Activated CD8-positive, alpha-beta memory T cell treated with anti-CD3 and anti-CD28 coated beads for 36 hours (primary cell): ENCODE results near the gene PECR. TPM values are rescaled to one million over a fixed set of nuclear protein-coding genes. Genes with fewer than 3 reads are reported as not detected.
"Not testable (repeated sequence)": the region's sequence is repeated elsewhere in the genome, so short reads cannot be mapped to it uniquely, and the experiment has no call there.

Experiments used
- CTCF ChIA-PET: fragments of 350-600 bp; sonication (Branson Sonifier 250); formaldehyde crosslinking; loops from one replicate; lab custom pipeline; 2021; ENCODE audit warnings: antibody characterized with exemption; lab: Charles Lee
- POLR2A ChIA-PET: fragments of 350-600 bp; sonication (Branson Sonifier 250); formaldehyde crosslinking; loops from one replicate; lab custom pipeline; 2021; ENCODE audit warnings: antibody characterized with exemption; lab: Charles Lee
- total RNA-seq, 2 experiments: library from RNA; stranded (reverse); gene quantifications; one replicate each; pipeline ENCODE4 v1.2.3, GENCODE V29; 2021

Gene PECR
- total RNA-seq, 2 experiments from 2014 or later: 15.3 to 15.5 TPM

DNA sequence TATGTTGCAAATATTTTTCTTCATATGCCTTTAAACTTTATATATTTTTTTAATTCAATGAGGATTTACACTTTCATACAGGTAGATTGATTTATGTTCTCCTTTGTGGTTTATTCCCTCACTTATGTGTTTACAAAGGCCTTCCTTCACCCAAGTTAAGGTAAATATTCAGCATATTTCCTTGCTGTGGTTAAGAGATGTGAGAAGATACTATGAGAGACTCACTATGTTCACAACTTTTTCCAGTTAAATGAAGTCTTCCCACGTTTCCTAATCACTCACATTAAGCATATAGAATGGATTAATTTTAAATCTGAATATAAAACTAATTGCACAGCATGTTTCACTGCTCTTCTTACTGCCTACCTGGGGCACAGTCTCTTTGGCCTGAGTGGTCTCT is 597 bp downstream of the PECR start:
- ChIA-PET POLR2A (interaction anchor here (1.0 kb wide), 1 partner anchor 27 kb away, joined by 3 read pairs; no protein-coding TSS in a partner anchor), CTCF (interaction anchor here (1.1 to 1.4 kb wide), 3 partner anchors 22 to 58 kb away, joined by 3 to 6 read pairs (median 5); no protein-coding TSS in a partner anchor)

DNA sequence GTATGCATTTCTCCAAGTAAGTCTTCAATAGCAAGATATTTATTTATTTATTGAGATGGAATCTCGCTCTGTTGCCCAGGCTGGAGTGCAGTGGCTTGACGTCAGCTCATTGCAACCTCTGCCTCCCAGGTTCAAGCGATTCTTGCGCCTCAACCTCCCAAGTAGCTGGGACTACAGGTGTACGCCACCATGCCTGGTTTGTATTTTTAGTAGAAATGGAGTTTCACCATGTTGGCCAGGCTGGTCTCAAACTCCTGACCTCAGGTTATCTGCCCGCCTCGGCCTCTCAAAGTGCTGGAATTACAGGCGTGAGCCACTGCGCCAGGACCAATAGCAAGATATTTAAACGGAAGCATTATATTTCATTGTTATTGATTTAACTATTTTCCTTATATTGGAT is 1.6 kb downstream of the PECR start:
- CTCF ChIA-PET, POLR2A ChIA-PET: not testable (repeated sequence)

GRCh38 chr2:216078776-216079175 is 2.8 kb downstream of the PECR start:
- POLR2A ChIA-PET: no interaction called here
- CTCF ChIA-PET: interaction anchor here (0.6 kb wide), 1 partner anchor 9 kb away, joined by 4 read pairs; no protein-coding TSS in a partner anchor

DNA sequence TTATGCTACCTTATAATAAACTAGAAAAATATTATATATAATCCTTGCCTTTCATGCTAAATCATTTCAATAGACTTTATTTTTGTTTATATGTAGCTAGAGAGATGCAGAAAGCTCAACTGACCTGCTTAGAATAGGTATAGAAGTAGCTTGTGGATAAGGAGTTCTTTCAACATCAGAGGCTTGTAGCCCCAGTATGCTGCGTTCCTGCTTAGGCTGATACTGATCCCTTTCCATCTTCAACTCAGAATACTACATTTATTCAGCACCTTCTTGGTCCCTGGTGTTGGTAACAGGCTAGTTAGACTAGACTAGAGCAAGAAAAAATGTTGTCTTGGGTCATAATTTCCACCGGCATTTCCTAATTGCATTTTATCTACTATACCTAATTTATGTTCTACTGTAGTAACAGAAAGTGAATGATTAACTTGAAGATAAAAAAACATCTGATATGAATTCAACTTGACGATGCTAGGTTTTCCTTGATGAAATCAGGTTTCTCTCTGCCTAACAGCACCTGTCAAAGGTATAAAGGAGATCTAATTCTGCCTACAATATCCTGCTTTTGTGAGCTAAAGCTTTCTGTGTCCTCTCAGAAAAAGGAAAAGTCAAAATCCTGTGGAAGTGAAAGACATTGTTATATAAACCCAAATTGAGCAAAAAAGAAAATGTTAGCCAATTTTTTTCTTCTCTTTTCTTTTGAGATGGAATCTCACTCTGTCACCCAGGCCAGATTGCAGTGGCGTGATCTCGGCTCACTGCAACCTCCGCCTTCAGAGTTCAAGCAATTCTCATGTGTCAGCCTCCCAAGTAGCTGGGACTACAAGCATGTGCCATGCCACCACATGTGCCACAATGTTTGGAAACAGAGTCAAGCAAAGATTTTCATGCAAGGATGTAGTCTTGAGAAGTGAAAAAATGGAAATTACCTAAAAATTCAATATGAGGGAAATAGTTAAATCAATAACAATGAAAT is 5.8 kb downstream of the PECR start:
- CTCF ChIA-PET: interaction anchor here (0.9 kb wide), 1 partner anchor 29 kb away, joined by 3 read pairs; no protein-coding TSS in a partner anchor
- POLR2A ChIA-PET: no interaction called here

DNA sequence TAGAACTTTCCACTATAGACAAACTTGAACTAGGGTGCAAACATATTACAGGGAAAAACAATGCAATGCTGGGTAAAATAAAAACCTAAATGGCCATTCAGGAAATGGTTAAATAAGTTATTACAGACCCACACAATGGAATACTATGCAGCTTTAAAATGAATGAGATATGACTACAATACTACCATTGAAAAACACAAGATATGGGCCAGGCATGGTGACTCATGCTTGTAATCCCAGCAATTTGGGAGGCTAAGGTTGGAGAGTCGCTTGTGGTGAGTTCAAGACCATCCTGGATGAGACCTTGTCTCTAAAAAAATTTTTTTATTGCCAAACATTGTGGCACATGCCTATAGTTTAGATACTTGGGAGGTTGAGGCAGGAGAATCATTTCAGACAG is 6.8 kb downstream of the PECR start:
- ChIA-PET CTCF (interaction anchor here (0.9 kb wide), 1 partner anchor 30 kb away, joined by 3 read pairs; no protein-coding TSS in a partner anchor), POLR2A (no interaction called here)

DNA sequence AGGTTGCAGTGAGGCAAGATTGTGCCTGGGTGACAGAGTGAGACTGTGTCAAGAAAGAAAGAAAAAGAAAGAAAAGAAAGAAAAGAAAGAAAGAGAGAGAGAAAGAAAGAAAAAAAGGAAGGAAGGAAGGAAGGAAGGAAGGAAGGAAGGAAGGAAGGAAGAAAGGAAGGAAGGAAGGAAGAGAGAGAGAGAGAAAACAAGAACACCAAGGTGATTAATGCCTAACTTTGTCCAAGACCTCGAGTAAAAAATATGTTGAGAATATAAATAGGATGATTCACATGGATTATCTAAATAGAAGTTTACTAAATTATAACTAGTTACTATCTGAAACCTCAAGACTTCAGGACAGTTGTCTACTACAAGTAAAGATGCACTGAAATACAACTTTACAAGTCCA is 7.2 kb downstream of the PECR start:
- CTCF ChIA-PET: interaction anchor here (0.6 to 1.5 kb wide), 2 partner anchors 10 to 46 kb away, joined by 3 read pairs; no protein-coding TSS in a partner anchor
- POLR2A ChIA-PET: no interaction called here

DNA sequence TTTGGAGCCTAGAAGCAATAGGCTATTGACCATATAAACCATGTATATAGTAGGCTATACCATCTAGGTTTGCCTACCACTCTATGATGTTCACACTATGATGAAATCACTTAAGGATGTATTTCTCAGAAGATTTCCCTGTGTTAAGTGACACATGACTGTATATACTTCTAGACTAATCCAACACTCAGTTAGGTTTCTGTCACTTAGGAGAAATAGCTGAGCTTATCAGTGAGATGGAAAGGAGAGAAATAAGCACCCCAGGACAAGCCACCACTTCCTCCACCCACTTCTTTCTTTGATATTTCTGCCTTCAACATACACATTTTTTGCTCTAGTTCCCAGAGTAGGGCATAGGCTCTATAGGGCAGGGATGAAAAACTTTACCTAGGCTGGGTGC is 7.8 kb downstream of the PECR start:
- ChIA-PET CTCF (interaction anchor here (0.6 to 1.5 kb wide), 2 partner anchors 11 to 45 kb away, joined by 3 read pairs; no protein-coding TSS in a partner anchor), POLR2A (no interaction called here)

DNA sequence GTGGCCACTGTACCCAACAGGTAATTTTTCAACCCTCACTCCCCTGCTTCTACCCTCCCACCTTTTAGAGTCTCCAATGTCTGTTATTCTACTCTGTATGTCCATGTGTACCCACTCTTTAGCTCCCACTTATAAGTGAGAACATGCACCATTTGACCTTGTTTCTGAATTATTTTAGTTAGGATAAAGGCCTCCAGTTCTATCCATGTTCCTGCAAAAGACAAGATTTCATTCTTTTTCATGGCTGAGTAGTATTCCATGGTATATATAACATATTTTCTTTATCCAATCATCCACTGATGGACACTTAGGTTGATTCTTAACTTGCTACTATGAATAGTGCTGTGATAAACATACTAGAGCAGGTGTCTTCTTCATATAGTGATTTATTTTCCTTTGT is 9.1 kb downstream of the PECR start:
- POLR2A ChIA-PET: no interaction called here
- CTCF ChIA-PET: interaction anchor here (1.5 kb wide), 1 partner anchor 12 kb away, joined by 3 read pairs; no protein-coding TSS in a partner anchor

DNA sequence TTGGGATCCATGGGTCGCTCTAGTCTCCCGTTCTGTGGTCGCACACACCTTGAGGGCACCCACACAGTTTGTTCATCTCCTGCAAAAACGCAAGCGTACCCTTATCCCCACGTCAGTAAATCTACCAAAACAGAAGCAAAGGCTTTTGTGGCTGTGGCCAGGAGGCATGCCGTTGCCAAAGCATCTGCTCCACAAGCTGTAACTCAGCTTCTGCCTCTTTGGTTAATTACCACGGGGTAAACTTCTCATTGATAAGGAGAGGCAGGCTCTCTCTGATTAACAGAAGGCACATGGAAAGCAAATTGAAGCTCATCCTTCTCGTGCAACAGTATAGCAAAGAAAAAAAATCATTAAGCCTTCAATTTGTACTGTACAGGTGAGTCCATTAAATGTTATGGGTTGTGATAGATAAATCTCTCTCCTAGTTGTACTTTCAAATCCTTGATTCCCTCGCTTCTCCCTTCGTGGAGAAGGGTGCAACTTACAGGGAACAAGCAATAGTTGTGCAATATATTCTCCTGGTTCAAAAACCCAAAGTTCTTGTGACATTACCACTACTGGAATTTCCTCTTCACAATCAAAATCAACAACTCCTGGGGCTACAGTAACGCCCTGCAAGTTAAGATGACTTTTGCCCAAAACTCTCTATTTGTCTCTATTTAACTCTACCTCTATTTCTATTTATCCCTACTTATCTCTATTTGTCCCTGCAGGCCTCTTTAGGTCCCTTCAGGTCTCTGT is 10.3 kb downstream of the PECR start:
- ChIA-PET CTCF (no interaction called here), POLR2A (no interaction called here)

GRCh38 chr2:216070195-216070594 is 11.4 kb downstream of the PECR start:
- CTCF ChIA-PET: no interaction called here

GRCh38 chr2:216069028-216069427 is 12.6 kb downstream of the PECR start:
- CTCF ChIA-PET: interaction anchor here (0.8 to 1.1 kb wide), 2 partner anchors 10 to 41 kb away, joined by 3 to 4 read pairs; no protein-coding TSS in a partner anchor
- POLR2A ChIA-PET: no interaction called here

More at GRCh38 chr2:216070195-216070594, 11.4 kb downstream of the PECR start:
- POLR2A ChIA-PET: no interaction called here

DNA sequence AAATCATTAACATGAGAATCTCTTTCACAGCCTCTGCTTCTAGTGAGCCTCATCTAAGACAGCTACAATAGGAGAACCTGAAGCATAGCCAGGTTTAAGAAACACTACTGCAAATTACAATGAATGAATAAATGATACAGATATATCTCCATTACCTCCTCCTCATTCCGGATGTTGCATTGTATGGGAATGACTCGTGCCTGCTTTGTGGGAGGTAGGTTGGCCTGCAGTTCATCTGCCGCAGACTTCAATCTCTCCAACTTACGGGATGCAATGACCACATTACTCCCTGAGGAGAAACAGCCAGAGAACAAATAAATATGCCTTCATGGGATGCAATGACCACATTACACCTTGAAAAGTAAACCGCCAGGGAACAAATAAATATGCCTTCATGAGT is 15.4 kb downstream of the PECR start:
- ChIA-PET CTCF (no interaction called here), POLR2A (no interaction called here)

DNA sequence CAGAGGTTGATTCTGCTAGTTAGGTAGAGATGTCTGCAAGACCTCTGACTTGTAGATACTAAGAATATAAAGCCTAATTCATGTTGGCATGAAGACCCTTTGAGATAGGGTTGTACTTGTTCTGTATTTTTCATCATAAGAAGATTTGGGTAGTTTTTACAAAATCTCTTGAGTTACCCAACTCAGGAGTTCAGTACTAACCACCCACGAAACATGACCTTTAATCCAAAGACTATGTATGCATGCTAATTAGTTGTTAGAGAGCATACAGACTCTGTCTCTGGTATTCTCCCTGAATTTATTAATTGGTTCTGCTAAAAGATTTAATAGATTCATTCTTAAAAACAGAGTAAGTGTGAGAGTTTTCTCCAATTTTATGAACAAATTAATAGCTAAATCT is 16.9 kb downstream of the PECR start:
- POLR2A ChIA-PET: no interaction called here
- CTCF ChIA-PET: no interaction called here

- CTCF ChIA-PET: no interaction called here
Measured at GRCh38 chr2:216064014-216064630, 17.5 kb downstream of the PECR start.

GRCh38 chr2:216059233-216059834 is 22.3 kb downstream of the PECR start:
- CTCF ChIA-PET: interaction anchor here (1.2 to 2.4 kb wide), 3 partner anchors 10 to 24 kb away, joined by 4 to 8 read pairs (median 6); partner anchors contain the start of genes PECR and TMEM169
- POLR2A ChIA-PET: no interaction called here

More at GRCh38 chr2:216064014-216064630, 17.5 kb downstream of the PECR start:
- POLR2A ChIA-PET: no interaction called here

GRCh38 chr2:216057688-216058193 is 23.9 kb downstream of the PECR start:
- ChIA-PET CTCF (interaction anchor here (0.8 to 2.4 kb wide), 5 partner anchors 13 to 26 kb away, joined by 3 to 8 read pairs (median 4); partner anchors contain the start of genes PECR and TMEM169), POLR2A (interaction anchor here (1.2 kb wide), 1 partner anchor 9 kb away, joined by 6 read pairs; no protein-coding TSS in a partner anchor)

DNA sequence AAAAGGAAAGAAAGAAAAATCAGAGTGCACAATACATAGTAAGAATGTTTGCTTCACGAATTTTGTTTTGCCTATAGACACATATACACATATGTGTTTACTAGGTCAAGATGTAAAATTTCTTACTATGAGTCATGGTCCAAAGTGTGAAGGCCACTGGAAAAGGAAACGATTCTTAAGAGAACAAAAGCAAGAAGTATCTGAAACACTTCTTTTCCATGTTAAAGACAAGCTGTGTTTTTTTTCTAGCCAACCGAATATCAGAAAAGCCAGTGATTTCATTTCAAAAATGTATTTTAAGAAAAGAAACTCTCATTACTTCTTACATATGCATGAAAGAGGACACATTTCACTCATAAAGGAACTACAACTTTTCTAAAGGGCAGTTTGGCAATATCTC is 24.9 kb downstream of the PECR start:
- ChIA-PET CTCF (interaction anchor here (1.4 kb wide), 1 partner anchor 9 kb away, joined by 3 read pairs; no protein-coding TSS in a partner anchor), POLR2A (no interaction called here)

DNA sequence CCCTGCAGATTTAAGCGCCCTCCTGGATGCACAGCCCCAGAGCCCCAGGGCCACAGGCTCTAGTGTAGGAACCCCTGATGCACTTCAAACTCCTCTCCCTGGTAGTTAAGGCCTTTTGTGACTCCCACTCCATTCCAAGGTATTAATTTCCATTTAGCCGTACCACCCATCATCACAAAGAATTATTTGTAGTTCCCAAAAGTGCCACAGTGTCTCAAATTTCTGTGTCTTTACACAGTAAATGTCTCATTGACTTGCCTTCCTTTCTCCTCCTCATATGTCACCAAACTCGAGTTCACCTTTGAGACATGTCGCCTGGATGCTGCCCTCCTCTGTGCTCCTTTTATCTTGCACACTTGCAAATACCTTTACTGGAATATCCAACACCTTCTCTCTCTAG is 25.9 kb downstream of the PECR start:
- ChIA-PET CTCF (interaction anchor here (0.5 kb wide), 1 partner anchor 20 kb away, joined by 3 read pairs; no protein-coding TSS in a partner anchor), POLR2A (no interaction called here)
